ENCODE data around the gene HHATL.
A peak's percentile ranks its signal among the peaks of the same experiment; 100 is the strongest.

HHATL gene

GRCh38 chr3:42712688-42713372 is 10.2 kb upstream of the HHATL start:
- DNase-seq (ENCODE audit: low spot score), result no peak

GRCh38 chr3:42712344-42712648 is 9.7 kb upstream of the HHATL start:
- no peak for DNase-seq (ENCODE audit: low spot score)

- DNase-seq (ENCODE audit: low spot score), result no peak
Observed at GRCh38 chr3:42711491-42712343, 9.1 kb upstream of the HHATL start.

- no peak for DNase-seq (ENCODE audit: low spot score)
Observed at GRCh38 chr3:42710323-42711021, 7.9 kb upstream of the HHATL start.

- no peak for DNase-seq (ENCODE audit: low spot score)
Observed at GRCh38 chr3:42709621-42710020, 7.0 kb upstream of the HHATL start.

GRCh38 chr3:42708611-42709151 is 6.1 kb upstream of the HHATL start:
- no peak for DNase-seq (ENCODE audit: low spot score)

DNA sequence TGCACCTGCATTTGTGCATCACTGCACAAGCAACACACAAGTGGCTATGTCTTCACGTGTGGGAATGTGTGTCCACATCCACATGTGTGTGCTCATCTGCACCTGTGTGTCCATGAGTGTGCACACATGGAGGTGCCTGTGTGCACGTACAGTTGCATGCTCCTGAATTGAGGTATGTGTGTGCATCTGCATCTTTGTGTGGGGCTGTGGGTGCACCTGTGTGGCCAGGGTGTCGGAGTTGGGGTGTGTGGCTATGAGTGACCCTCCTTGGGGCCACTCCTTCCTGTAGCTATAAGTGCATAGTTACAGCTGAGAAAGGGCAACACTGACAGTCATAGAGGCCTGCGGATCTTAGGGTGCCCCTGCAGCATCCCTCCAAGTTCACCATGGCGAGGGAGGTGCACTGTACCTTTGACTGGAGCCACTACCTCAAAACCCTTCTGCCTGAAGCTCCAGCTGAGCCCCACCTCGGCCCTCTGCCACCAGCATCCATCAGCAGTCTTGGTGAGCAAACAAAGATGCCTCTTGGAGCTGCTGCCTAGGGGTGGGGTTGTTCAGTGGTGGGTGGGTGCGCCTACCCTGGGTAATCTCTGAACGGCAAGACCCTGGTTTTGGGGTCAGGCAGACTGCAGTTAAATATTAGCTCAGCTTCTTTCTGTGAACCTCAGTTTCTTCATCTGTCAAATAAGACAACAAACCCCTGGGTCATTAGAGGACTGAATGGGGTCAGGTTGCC is 5.2 kb upstream of the HHATL start:
- DNase-seq (ENCODE audit: low spot score), result no peak

DNA sequence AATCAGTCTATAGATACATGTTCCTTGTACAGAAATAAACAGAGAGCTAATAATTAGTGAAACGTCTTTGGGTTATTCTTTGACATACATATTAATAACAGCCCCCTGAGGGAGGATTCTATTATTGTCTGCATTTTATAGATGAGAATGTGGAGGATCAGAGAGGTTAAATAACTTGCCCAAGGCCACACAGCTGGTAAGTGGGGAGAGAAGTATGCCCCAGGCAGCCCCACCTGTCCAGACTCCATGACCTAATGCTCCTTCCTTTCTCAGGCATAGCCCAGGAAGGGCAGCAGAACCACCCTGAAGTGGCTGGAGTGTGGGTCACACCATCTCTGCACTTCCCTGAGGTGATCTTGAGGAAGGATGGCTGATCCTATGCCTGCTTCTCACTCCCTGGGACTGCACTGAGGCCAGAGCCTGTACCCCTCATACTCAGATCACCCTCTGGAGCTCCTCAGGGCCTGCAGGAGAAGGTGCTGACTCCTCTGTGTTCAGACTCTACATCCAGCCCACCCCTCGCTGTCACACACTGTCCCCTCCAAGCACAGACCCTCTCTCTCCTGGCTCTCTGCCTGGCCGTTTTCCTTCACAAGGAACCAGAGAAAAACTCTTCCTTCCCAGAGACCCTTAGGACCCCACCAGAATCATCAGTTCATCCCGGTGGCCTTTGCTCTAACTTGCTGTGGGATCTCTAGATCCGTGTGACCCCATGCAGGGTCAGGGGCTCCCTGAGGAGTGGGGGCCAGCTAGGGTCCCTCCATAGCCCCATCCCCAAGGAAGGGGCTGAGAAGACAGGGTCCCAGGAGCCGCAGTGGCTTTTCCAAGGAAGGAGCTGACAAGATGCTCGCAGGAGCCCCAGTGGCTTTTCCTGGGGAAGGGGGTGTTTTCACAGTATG is 4.4 kb upstream of the HHATL start:
- no peak for DNase-seq (ENCODE audit: low spot score)

- no peak for DNase-seq (ENCODE audit: low spot score)
Observed at GRCh38 chr3:42705962-42706585, 3.5 kb upstream of the HHATL start.

DNA sequence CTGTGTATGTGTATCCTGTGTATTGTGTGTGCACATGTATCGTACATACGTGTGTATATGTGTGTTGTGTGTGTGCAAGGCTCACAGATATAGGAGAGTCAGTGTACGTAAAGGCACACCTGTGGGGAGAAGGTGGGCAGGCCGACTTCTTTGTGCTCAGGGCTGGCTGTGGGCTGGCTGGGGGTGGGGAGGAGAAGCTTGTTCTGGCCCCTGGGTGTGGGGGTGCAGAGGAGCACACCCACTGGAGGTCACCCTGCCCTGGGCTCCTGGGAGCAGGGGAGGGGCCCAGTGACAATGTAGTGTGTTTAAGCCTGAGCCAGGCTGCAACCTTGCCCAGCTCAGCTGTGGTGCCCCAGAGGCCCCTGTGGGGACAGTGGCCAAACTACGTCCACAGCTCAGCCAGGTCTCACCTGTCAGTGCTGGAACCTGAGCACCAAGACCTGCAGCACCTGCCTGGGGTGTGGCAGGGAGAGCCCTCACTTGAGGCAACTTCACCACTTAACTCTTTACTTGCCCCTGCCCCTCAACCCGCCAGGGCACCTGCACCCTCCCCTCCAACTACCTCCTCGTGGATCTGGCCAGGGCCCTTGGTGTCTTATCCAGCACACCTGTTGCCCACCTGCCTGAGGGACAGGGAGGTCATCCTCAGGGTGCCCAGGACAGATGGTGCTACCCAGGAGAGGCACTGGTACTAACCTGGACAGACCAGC is 2.6 kb upstream of the HHATL start:
- DNase-seq (ENCODE audit: low spot score), result peak; percentile 1

GRCh38 chr3:42704136-42704841 is 1.7 kb upstream of the HHATL start:
- DNase-seq (ENCODE audit: low spot score), result peak; percentile 3

DNA sequence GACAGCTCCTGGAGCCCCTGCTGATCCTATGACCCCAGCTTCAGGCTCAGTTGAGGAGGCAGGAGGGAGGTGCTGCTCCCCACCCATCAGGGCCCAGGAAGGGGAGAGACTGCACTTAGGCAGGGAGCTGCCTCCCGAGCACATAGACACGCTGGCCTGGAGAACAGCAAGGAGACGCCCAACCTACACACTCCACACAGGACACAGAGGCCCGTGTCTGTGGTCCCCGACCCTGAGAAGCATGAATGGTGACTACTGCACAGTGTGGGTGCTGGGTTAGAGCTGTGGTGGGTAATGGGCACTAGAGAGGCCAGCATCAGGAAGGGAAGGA is 1.1 kb upstream of the HHATL start:
- peak; percentile 7 for DNase-seq (ENCODE audit: low spot score)

GRCh38 chr3:42702982-42703694 is 540 bp upstream of the HHATL start:
- peak; percentile 5 for DNase-seq (ENCODE audit: low spot score)

- peak; percentile 94 for DNase-seq (ENCODE audit: low spot score)
Observed at GRCh38 chr3:42701371-42702065, 1.1 kb downstream of the HHATL start.

GRCh38 chr3:42700366-42701288 is 2.0 kb downstream of the HHATL start:
- DNase-seq (ENCODE audit: low spot score), result peak; percentile 6

GRCh38 chr3:42699511-42699971 is 3.1 kb downstream of the HHATL start:
- DNase-seq (ENCODE audit: low spot score), result no peak

- DNase-seq (ENCODE audit: low spot score), result no peak
Observed at GRCh38 chr3:42698911-42699230, 3.7 kb downstream of the HHATL start.
